ENCODE data around the gene CNNM4.

DNA sequence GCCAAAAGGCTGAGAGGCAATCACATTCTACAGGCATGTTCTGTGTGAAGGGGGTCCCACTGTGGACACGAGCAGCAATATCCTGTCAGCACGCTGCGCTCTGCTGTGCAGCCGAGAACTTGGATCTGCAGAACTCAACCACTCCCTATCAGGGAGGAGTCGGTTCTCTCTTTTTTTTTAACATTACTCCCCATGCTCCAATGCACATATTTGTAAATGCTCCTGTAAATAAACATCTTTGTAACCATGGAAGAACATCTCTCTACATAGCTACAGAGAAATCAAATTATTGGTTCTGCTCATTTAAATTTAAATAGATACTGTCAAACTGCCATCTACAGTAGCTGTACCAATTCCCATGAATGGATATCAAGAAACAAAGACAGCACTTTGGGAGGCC, 86.1 kb downstream of the CNNM4 start:
- TF ChIP-seq, protein P1, sequence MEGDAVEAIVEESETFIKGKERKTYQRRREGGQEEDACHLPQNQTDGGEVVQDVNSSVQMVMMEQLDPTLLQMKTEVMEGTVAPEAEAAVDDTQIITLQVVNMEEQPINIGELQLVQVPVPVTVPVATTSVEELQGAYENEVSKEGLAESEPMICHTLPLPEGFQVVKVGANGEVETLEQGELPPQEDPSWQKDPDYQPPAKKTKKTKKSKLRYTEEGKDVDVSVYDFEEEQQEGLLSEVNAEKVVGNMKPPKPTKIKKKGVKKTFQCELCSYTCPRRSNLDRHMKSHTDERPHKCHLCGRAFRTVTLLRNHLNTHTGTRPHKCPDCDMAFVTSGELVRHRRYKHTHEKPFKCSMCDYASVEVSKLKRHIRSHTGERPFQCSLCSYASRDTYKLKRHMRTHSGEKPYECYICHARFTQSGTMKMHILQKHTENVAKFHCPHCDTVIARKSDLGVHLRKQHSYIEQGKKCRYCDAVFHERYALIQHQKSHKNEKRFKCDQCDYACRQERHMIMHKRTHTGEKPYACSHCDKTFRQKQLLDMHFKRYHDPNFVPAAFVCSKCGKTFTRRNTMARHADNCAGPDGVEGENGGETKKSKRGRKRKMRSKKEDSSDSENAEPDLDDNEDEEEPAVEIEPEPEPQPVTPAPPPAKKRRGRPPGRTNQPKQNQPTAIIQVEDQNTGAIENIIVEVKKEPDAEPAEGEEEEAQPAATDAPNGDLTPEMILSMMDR (IDR thresholded peaks at IDR 0.05; ENCODE audit: low read depth, low read length): no peak
- TF ChIP-seq EZH2phosphoT487 (IDR thresholded peaks at IDR 0.05; ENCODE audit: low read depth): no peak

All from OCI-LY3 (cell line).